GM19372 (cell line): Measurements from ENCODE around the gene LAMA5.

ENCODE experiments used
- ATAC-seq: cut with Tn5 transposase; IDR thresholded peaks from one replicate; pipeline ENCODE4 v1.9.1; 2021; ENCODE audit warnings: mild to moderate bottlenecking, low read depth, moderate library complexity; ENCODE audit not compliant: unreplicated experiment

LAMA5 gene

DNA sequence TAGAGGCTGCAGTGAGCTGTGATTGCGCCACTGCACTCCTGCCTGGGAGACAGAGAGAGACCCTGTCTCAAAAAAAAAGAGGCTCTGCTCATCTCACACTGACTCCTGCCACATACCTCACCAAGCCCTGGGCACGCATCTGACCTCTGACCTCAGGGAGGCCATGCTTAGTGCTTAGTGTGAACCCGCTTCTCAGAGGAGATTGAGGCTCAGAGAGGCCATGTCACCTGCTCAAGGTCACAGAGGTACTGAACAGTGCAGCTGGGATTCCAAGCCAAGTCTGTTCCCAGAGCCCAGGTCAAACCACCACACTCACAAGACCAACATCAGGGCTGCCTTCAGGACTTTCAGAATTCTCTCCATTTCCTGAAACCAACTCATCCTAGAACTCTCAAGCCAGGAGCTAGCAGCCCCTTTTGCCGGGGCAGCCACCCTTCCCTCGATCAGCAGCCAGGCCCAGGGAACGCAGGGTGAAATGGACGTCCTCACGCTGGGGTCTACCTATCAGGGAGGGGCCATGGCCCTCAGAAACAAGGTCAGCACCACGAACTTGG is 37.1 kb upstream of the LAMA5 start:
- ATAC-seq, result no peak

- ATAC-seq, result no peak
Observed at GRCh38 chr20:62403331-62403730, 36.2 kb upstream of the LAMA5 start.

GRCh38 chr20:62402456-62403150 is 35.5 kb upstream of the LAMA5 start:
- no peak for ATAC-seq

- ATAC-seq, result no peak
Observed at GRCh38 chr20:62401331-62401779, 34.2 kb upstream of the LAMA5 start.

DNA sequence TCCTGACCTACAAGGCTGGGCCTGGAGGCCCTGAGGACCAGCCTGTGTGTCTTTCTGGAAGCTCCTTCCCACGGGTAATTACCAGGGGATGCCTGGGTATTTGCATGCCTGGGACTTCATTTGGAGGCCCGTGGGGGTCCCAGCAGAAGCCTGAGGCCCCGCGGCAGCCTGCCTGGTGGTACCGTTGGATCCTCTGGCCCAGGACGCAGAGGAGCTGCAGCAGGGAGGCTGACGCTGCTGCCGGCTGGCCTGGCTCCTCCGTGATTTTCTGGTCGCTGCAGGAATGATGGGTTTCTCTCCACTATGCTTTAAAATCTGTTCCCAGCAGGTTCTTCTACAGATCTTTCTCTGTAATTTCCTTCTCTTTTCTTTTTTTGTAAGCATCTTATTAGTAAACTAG is 33.4 kb upstream of the LAMA5 start:
- ATAC-seq, result no peak

DNA sequence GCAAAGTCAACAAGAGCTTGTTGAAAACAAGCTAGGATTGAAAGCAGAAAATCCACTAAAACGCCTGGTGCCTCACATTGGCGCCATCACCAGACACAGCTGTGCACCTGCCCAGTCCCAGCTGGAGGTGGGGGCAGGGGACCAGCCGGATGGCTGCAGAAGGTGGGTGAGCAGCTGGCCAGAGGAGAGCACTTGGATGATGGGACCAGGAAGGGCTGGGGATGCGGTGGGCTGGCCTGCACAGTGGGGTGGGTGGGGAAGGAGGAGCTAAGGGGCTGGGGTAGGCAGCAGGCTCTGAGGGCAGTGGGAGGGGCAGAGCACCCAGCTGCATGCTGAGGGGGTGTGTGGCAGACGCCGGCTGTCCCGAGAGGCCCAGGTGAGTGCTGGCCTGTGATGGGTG is 32.9 kb upstream of the LAMA5 start:
- no peak for ATAC-seq

GRCh38 chr20:62398120-62398821 is 31.2 kb upstream of the LAMA5 start:
- no peak for ATAC-seq

DNA sequence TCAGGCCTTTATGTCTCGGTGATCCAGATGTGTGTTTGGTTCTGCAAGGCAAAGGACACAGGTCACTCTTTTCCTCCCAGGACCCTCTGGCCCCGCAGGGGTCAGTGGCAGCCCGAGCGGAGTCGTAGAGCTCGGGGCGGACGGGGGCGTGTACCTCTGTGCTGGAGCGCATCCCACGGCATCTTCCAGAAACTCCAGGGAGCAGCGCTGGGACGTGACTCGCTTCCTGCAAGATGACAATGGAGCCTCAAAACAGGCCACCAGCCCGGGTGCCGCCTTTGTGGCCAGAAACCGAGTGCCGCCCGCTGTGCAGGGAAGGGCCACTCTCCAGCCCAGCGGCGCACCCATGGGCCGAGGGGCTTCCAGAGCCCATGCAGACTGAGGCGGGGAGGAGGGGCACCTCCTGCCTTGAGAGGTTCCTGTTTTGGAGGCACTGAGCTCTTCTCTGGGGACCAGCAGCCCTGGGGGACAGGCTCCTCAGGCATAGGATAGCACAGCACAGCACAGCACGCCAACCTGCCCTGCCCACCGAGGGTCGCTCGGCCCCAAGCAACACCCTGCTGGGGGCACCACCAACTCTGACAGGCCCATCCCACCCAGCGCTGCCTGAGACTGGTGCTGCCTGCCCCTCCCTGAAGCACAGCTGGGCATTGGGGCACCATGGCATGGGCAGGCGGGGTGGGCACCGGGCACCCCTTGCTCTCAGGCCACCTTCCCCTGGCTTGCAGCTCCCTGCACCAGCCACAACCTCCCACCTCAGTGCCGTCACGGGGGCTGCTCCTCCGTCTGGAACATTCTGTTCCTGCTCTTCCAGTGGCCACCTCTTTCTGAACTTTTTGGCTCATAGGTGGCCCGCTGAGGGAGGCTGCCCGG is 29.5 kb upstream of the LAMA5 start:
- no peak for ATAC-seq

DNA sequence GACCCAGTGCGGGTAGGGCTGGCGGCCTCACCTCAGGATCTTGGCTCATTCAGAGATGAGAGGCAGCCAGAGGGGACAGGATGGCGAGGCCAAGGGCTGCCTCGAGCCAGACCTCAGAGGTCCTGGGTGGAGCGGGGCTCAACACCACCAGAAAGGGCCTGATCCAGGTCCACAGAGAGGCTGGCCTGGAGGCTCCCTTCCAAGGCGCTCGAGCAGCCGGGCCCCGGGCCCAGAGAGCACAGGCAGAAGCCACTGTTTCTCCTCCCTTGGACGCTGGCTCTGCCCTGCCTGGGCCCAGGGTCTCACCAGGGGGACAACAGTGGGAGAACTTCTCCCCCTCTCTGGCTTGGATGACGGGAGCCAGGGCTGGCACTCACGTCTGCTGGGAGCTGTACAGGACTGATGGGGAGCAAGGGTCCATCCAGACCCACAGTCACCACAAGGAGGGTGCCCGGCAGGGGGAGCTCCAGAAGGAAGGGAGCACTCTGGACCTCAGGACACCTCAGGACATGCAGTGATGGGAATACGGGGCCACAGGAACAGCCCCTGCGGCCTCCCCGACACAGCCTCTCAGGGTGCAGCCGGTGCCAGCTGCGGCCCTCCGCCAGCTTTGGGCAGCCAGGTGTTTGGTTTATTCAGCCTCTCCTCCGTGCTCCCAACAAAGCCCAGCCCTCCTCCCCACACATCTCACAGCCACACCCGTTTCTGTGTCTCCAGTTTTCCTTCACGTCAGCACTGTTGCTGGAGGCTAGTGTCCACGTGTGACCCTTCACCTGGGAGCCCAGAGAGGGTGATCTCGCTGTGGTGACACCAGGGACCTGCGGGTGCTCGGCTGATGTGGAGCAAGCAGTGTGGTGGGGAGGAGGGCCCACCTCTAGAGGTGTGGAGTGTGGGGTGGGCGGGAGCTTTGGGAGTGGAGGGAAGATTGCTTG is 28.5 kb upstream of the LAMA5 start:
- no peak for ATAC-seq

GRCh38 chr20:62394248-62395245 is 27.4 kb upstream of the LAMA5 start:
- no peak for ATAC-seq

GRCh38 chr20:62393830-62394229 is 26.7 kb upstream of the LAMA5 start:
- no peak for ATAC-seq

DNA sequence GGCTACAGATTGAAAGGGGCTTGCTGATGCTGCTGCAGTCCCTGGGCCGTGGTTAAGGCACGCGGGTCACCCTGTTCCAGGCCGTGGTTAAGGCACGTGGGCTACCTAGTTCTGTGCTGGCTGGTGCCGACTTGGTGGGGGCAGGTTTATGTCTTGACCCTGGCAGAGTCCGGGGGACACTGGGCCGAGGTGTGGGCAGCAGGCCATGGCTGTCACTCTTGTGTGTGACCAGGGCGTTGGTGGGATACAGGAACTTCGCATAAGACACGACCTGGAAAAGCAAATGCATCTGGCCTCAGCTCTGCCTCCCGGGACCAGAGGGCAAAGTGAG is 26.2 kb upstream of the LAMA5 start:
- ATAC-seq, result no peak

DNA sequence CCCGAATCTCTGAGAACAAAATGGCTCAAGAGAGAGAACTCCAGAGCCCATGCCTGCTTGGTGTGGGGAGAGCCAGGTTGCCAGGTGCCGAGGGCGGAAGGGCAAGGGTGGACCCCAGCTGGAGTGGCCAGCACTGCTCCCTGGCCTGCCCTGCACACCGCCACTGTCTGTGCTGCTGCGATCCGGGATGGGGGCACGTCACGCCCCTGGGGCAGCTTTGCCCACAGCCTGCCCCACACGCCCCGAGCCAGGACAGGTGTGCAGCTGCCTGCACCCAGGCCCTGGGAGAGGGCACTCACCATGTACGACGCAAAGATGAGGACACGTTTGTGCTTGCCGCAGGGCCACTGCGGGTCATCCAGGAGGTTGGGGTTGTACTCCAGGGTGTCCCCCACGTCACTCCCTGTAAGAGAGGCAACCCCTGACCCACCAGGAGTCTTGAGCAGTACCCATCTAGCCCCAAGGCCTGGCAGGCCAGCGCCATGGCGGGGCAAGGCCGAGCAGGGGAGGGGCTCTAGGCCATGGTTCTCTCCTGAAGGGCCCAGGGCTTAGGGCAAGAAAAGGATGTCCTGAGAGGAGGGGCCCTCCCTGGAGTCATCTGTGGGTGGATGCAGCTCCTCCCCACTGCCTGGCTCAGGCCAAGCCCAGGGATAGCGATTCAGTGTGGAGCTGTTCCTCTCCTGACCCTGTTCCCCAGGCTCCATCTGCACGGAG is 25.7 kb upstream of the LAMA5 start:
- ATAC-seq, result no peak

- no peak for ATAC-seq
Observed at GRCh38 chr20:62392077-62392418, 24.9 kb upstream of the LAMA5 start.

DNA sequence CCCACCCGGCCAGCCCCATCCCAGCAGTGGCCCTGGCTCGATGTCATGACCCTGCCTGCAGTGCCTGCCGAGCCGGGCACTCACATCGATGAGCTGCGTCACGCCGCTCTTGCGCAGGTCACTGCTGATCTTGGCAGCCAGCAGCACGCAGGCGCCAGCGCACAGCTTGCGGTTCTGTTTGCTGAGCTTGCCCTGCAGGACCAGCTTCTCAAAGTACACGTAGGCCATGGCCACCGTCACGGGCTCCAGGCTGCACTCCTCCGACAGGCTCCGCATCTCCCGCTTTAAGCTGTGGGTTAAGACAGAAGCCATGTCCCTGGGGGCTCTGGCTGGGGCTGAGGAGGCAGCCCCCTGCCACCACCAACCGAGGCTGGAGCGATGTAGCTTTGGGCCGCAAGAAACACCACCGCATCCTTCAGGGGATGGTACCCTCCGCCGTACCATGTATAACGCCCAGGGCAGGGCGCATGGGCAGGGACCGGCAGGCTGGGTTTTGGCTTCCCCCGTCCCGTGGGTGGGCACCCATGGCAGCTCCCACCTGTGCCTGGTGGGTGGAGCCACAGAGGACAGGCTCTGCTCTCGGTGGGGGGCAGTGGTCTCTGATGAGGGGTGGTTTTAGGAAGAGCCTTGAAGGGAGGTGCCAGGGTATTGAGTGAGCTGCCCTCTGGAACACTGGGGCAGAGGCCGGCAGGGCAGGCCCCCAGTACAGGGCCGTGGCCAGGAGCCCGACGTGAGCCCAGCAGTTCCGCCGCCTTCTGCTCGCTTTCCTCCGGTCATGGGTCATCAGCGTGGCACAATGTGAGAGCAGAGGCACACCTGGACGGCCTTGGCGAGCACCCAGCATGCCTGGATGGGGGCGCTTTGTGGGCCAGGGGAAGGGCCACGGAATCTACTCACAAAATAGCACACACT is 24.3 kb upstream of the LAMA5 start:
- ATAC-seq, result no peak

GRCh38 chr20:62390317-62391164 is 23.4 kb upstream of the LAMA5 start:
- ATAC-seq, result no peak
